ENCODE measurements around the gene NEO1.

NEO1 gene

GRCh38 chr15:73338058-73338457 lies 285.8 kb downstream of the NEO1 start:
- H4K20me1 ChIP-seq (ENCODE audit: insufficient read depth) = no peaks in the 10 kb centered on the region
- no peak overlapping the region for H3K27ac ChIP-seq
- no peaks in the 10 kb centered on the region for H3K79me2 ChIP-seq (ENCODE audit: insufficient read depth, low read depth)
- no peak overlapping the region for H3K4me2 ChIP-seq
- no peak overlapping the region for H3K4me3 ChIP-seq (IDR thresholded peaks at IDR 0.05; ENCODE audit: insufficient read depth, low read depth, low read length)
- no peaks in the 10 kb centered on the region for H3K36me3 ChIP-seq (ENCODE audit: insufficient read depth)
- H3K9ac ChIP-seq = no peak overlapping the region
- no peak for TF ChIP-seq CTCF (conservative IDR thresholded peaks at IDR 0.05; ENCODE audit: low read depth, low read length)
- no peaks in the 10 kb centered on the region for H3K4me1 ChIP-seq (ENCODE audit: low read depth, poor library complexity, severe bottlenecking)
- H2AFZ ChIP-seq (ENCODE audit: low read depth) = no peak overlapping the region
- H3K27me3 ChIP-seq (ENCODE audit: insufficient read depth, low read depth) = peaks cover 33% of the 10 kb centered on the region; the same call in 1 of the 2 replicates

DNA sequence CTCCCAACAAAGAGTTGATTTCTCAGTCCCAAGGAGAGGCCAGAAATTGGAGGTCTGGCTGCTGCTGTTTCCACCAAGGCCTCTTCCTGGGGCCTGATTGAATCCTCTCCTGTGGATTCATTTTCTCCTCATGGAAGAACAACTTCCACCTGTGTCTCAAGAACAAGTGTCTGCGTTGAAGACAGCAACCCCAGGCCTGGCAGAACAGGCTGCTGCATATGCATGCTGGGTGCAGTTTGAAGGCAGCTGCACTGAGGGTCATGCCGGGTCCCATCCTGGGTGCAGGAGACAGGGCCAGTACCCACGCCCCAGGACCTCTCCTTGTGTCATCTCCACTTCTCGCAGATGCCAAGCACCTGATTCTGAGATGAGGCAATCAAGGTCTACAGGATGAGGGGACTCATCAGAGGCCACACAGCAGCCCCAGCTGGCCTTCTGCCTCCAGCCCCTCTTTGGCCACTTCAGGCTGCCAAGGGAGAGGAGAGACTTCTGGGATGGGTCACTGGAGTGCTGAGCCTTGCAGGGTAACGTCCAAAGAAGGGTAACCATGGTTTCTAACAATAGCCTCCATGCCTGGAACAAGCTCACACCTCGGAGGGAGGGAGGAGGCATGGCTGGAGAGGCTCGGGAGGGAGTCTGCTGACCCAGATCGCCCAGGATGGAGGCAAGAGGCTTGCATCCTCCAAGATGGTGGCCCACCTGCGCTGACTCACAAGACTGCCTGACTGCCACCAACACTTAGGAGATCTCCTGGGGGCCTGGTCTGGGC lies 286.5 kb downstream of the NEO1 start:
- Histone ChIP-seq H3K4me1 (ENCODE audit: low read depth, poor library complexity, severe bottlenecking) (no peaks in the 10 kb centered on the region), H3K9ac (no peak overlapping the region), H3K4me2 (no peak overlapping the region), H3K4me3 (IDR thresholded peaks at IDR 0.05; ENCODE audit: insufficient read depth, low read depth, low read length) (no peak overlapping the region), H3K36me3 (ENCODE audit: insufficient read depth) (no peaks in the 10 kb centered on the region), H3K79me2 (ENCODE audit: insufficient read depth, low read depth) (no peaks in the 10 kb centered on the region), H4K20me1 (ENCODE audit: insufficient read depth) (no peaks in the 10 kb centered on the region), H2AFZ (ENCODE audit: low read depth) (no peak overlapping the region), H3K27ac (no peak overlapping the region), H3K27me3 (ENCODE audit: insufficient read depth, low read depth) (peaks cover 38% of the 10 kb centered on the region; the same call in 1 of the 2 replicates)
- TF ChIP-seq CTCF (conservative IDR thresholded peaks at IDR 0.05; ENCODE audit: low read depth, low read length) = no peak

DNA sequence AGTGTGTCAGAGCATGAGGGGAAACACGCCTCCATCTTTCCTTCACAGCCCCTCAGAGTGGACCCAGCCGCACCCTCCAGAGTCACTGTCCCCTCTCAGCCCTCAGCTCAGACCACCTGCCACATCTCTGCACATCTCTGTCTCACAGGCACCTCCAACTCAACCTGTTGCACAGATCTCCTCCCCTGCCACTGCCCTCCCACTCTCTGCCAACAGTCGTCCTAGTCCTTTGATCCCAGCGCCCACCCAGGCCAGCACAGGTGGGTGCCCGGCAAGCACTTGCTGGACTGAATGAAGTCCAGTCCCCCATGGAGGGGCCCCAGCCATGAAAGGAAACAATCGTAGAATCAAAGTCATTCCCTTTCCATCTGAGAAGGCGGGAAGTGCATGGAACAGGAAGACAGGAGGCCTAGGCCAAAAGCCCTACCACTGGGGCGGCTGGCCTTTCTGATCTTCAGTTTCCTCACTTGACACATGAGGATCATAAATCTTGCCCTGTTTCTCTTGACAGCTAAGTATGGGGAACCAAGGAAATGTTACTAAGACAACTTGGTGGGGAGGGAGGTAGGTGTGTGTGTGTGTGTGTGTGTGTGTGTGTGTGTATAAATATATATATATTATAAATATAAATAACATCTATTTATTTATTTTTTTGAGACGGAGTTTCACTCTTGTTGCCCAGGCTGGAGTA lies 288.4 kb downstream of the NEO1 start:
- Histone ChIP-seq H3K27me3 (ENCODE audit: insufficient read depth, low read depth) (peaks cover 38% of the 10 kb centered on the region; the same call in 1 of the 2 replicates), H4K20me1 (ENCODE audit: insufficient read depth) (no peaks in the 10 kb centered on the region), H3K4me1 (ENCODE audit: low read depth, poor library complexity, severe bottlenecking) (no peaks in the 10 kb centered on the region), H3K27ac (no peak overlapping the region), H2AFZ (ENCODE audit: low read depth) (no peak overlapping the region), H3K9ac (no peak overlapping the region), H3K36me3 (ENCODE audit: insufficient read depth) (no peaks in the 10 kb centered on the region), H3K4me3 (IDR thresholded peaks at IDR 0.05; ENCODE audit: insufficient read depth, low read depth, low read length) (no peak overlapping the region), H3K79me2 (ENCODE audit: insufficient read depth, low read depth) (no peaks in the 10 kb centered on the region), H3K4me2 (no peak overlapping the region)
- TF ChIP-seq CTCF (conservative IDR thresholded peaks at IDR 0.05; ENCODE audit: low read depth, low read length) = no peak

- Histone ChIP-seq H3K27me3 (ENCODE audit: insufficient read depth, low read depth) (peaks cover 34% of the 10 kb centered on the region; the same call in 1 of the 2 replicates), H2AFZ (ENCODE audit: low read depth) (no peak overlapping the region), H3K36me3 (ENCODE audit: insufficient read depth) (no peaks in the 10 kb centered on the region), H4K20me1 (ENCODE audit: insufficient read depth) (no peaks in the 10 kb centered on the region), H3K9ac (no peak overlapping the region), H3K4me1 (ENCODE audit: low read depth, poor library complexity, severe bottlenecking) (no peaks in the 10 kb centered on the region), H3K4me2 (no peak overlapping the region), H3K4me3 (IDR thresholded peaks at IDR 0.05; ENCODE audit: insufficient read depth, low read depth, low read length) (no peak overlapping the region), H3K27ac (no peak overlapping the region), H3K79me2 (ENCODE audit: insufficient read depth, low read depth) (no peaks in the 10 kb centered on the region)
- no peak for TF ChIP-seq CTCF (conservative IDR thresholded peaks at IDR 0.05; ENCODE audit: low read depth, low read length)
These were observed 289.8 kb downstream of the NEO1 start for GRCh38 chr15:73341886-73342600.
